ENCODE measurements around the gene MPP3.

The MPP3 gene

DNA sequence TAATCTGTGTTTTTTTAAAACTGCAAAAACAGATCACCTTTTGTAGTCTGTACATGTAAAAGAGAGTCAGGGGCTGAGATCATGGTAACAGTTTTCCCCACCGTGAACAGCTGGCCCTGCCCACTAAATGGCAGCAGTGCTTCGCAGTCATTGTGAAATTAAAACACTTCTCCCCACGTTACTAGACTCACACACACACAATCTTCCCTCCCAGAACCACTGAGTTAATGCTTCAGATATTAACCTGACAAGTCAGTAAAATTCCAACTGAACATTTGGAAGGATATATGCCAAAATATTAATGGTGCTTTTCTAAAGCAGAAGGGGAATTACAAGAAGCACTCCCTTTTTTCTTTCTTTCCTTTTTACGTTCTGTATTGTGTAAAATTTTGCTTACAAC, 12.8 kb upstream of the MPP3 start:
- TF ChIP-seq YY1 (IDR thresholded peaks at IDR 0.05; ENCODE audit: low read depth) = no peak

DNA sequence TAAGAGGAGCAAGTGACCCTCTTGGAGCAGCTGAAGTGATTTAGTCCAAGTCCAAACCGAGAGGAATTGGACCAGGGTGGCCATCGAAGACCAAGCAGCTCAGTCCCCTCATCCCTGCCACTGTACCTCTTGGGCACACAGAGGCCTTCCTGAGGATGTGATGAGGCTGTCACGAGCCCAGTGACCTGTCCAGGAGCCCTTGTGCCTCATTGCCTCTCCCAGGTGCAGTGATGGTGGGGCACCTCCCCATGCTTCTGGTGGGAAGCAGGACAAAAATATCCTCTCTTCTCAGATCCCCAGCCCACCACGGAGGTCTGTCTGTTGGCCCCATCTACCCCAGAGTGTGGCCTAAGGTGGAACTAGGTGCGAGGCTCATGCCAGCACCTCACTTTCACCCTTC, 11.3 kb upstream of the MPP3 start:
- TF ChIP-seq YY1 (IDR thresholded peaks at IDR 0.05; ENCODE audit: low read depth) (no peak), FOXM1 (IDR thresholded peaks at IDR 0.05; ENCODE audit: borderline replicate concordance, low read depth) (no peak), RAD21 (IDR thresholded peaks at IDR 0.05; ENCODE audit: low read depth) (no peak), ZBTB7A (IDR thresholded peaks at IDR 0.05; ENCODE audit: low read depth) (no peak), CREB1 (IDR thresholded peaks at IDR 0.05; ENCODE audit: low read depth) (no peak), EGR1 (IDR thresholded peaks at IDR 0.05) (no peak), TCF12 (IDR thresholded peaks at IDR 0.05; ENCODE audit: low read depth) (no peak), EP300 (IDR thresholded peaks at IDR 0.05; ENCODE audit: borderline replicate concordance) (no peak), CEBPB (IDR thresholded peaks at IDR 0.05) (no peak), TAF1 (IDR thresholded peaks at IDR 0.05; ENCODE audit: low read depth) (no peak), TEAD4 (IDR thresholded peaks at IDR 0.05) (no peak), NFIC (IDR thresholded peaks at IDR 0.05) (no peak)
- TF ChIP-seq, protein P1, sequence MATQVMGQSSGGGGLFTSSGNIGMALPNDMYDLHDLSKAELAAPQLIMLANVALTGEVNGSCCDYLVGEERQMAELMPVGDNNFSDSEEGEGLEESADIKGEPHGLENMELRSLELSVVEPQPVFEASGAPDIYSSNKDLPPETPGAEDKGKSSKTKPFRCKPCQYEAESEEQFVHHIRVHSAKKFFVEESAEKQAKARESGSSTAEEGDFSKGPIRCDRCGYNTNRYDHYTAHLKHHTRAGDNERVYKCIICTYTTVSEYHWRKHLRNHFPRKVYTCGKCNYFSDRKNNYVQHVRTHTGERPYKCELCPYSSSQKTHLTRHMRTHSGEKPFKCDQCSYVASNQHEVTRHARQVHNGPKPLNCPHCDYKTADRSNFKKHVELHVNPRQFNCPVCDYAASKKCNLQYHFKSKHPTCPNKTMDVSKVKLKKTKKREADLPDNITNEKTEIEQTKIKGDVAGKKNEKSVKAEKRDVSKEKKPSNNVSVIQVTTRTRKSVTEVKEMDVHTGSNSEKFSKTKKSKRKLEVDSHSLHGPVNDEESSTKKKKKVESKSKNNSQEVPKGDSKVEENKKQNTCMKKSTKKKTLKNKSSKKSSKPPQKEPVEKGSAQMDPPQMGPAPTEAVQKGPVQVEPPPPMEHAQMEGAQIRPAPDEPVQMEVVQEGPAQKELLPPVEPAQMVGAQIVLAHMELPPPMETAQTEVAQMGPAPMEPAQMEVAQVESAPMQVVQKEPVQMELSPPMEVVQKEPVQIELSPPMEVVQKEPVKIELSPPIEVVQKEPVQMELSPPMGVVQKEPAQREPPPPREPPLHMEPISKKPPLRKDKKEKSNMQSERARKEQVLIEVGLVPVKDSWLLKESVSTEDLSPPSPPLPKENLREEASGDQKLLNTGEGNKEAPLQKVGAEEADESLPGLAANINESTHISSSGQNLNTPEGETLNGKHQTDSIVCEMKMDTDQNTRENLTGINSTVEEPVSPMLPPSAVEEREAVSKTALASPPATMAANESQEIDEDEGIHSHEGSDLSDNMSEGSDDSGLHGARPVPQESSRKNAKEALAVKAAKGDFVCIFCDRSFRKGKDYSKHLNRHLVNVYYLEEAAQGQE (IDR thresholded peaks at IDR 0.05; ENCODE audit: low read depth) = no peak
- TF ChIP-seq, protein P2, sequence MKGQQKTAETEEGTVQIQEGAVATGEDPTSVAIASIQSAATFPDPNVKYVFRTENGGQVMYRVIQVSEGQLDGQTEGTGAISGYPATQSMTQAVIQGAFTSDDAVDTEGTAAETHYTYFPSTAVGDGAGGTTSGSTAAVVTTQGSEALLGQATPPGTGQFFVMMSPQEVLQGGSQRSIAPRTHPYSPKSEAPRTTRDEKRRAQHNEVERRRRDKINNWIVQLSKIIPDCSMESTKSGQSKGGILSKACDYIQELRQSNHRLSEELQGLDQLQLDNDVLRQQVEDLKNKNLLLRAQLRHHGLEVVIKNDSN (IDR thresholded peaks at IDR 0.05) = no peak
- TF ChIP-seq, protein P3, sequence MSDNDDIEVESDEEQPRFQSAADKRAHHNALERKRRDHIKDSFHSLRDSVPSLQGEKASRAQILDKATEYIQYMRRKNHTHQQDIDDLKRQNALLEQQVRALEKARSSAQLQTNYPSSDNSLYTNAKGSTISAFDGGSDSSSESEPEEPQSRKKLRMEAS (IDR thresholded peaks at IDR 0.05) = no peak

DNA sequence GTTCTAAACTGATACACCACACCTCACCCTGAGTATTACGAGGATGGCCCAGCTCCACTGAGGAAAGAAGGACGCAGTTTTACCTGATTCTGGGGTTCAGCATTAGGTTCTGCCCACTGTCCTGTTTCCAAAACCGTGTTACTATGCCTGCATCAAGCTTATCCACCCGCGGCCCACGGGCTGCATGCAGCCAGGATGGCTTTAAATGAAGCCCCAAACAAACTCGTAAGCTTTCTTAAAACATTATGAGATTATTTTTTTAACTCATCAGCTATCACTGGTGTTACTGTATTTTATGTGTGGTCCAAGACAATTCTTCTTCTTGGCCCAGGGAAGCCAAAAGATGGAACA, 10.0 kb upstream of the MPP3 start:
- TF ChIP-seq CREB1 (IDR thresholded peaks at IDR 0.05; ENCODE audit: low read depth) = no peak
- TF ChIP-seq TEAD4 (IDR thresholded peaks at IDR 0.05) = no peak
- TF ChIP-seq CEBPB (IDR thresholded peaks at IDR 0.05) = no peak
- no peak for TF ChIP-seq EGR1 (IDR thresholded peaks at IDR 0.05)
- no peak for TF ChIP-seq NFIC (IDR thresholded peaks at IDR 0.05)
- TF ChIP-seq ZBTB7A (IDR thresholded peaks at IDR 0.05; ENCODE audit: low read depth) = no peak
- TF ChIP-seq YY1 (IDR thresholded peaks at IDR 0.05; ENCODE audit: low read depth) = no peak
- TF ChIP-seq, protein P2 (IDR thresholded peaks at IDR 0.05) = no peak
- TF ChIP-seq, protein P3 (IDR thresholded peaks at IDR 0.05) = no peak
- no peak for TF ChIP-seq RAD21 (IDR thresholded peaks at IDR 0.05; ENCODE audit: low read depth)
- no peak for TF ChIP-seq TAF1 (IDR thresholded peaks at IDR 0.05; ENCODE audit: low read depth)
- TF ChIP-seq, protein P1 (IDR thresholded peaks at IDR 0.05; ENCODE audit: low read depth) = no peak
- TF ChIP-seq EP300 (IDR thresholded peaks at IDR 0.05; ENCODE audit: borderline replicate concordance) = no peak
- no peak for TF ChIP-seq TCF12 (IDR thresholded peaks at IDR 0.05; ENCODE audit: low read depth)
- no peak for TF ChIP-seq FOXM1 (IDR thresholded peaks at IDR 0.05; ENCODE audit: borderline replicate concordance, low read depth)

DNA sequence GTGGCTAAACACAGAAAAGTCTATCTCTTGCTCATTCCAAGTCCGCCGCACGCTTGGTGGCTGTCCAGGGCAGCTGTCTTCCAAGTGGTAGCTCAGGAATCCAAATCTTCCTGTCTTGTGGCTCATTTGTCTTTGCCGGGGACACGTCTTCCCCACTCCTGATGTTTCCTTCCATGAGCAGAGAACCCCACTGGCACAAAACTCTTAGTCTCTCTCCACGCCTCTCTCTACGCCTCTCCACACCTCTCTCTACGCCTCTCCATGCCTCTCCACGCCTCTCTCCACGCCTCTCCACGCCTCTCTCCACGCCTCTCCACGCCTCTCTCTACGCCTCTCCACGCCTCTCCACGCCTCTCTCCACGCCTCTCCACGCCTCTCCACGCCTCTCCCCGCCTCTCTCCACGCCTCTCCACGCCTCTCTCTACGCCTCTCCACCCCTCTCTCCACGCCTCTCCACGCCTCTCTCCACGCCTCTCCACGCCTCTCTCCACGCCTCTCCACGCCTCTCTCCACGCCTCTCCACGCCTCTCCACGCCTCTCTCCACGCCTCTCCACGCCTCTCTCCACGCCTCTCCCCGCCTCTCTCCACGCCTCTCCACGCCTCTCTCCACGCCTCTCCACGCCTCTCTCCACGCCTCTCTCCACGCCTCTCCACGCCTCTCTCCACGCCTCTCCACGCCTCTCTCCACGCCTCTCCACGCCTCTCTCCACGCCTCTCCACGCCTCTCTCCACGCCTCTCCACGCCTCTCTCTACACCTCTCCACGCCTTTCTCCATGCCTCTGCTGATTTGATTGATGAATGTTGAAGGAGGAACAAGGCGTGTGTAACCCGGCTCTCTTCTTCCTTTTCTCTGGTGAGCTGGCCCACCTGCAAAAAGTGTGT, 9.4 kb upstream of the MPP3 start:
- TF ChIP-seq, protein P3 (IDR thresholded peaks at IDR 0.05) = peak; percentile 70

DNA sequence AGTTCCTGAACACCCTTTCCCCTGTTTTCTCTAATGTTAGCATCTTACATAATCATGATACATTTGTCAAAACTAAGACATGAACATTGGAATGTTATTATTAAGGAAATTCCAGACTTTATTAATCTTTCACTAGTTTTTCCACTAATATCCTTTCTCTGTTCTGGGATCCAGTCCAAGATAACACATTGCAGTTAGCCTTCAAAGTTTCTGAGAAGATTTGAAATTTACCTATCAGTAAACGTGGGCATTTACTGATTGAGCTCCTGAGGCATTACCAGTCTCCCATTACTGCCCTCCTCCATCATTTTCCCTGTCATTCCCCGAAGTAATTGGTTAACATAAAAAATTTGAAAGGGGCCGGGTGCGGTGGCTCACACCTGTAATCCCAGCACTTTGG, 8.3 kb upstream of the MPP3 start:
- no peak for TF ChIP-seq RAD21 (IDR thresholded peaks at IDR 0.05; ENCODE audit: low read depth)
- TF ChIP-seq, protein P2 (IDR thresholded peaks at IDR 0.05) = no peak
- no peak for TF ChIP-seq FOXM1 (IDR thresholded peaks at IDR 0.05; ENCODE audit: borderline replicate concordance, low read depth)
- TF ChIP-seq TCF12 (IDR thresholded peaks at IDR 0.05; ENCODE audit: low read depth) = no peak
- no peak for TF ChIP-seq EGR1 (IDR thresholded peaks at IDR 0.05)

DNA sequence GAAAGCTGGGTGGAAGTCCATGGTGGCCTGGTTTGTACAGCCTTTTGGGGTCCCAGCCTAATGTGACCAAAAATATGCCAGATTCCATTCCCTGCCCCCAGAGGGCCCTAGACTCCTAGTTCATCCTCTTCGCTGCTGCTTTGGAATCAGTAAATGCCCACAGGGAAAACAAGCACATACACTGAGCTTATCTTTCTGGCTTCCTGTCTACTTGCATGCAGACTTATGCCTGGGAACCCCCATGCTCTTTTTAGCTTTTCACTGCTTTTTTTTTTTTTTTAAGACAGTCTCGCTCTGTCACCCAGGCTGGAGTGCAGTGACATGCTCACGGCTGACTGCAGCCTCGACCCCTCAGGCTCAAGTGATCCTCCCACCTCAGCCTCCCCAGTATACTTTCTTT, 7.9 kb upstream of the MPP3 start:
- peak; percentile 25; the same call in 1 of the 2 replicates for TF ChIP-seq RAD21 (IDR thresholded peaks at IDR 0.05; ENCODE audit: low read depth)
- TF ChIP-seq TEAD4 (IDR thresholded peaks at IDR 0.05) = no peak
- no peak for TF ChIP-seq FOXM1 (IDR thresholded peaks at IDR 0.05; ENCODE audit: borderline replicate concordance, low read depth)
